ENCODE data around the gene LRP1B. TPM values are rescaled to one million over a fixed set of nuclear protein-coding genes. Genes with fewer than 3 reads are reported as not detected.

Gene LRP1B
- total and polyA plus RNA-seq, 2 donors (not counting 1 experiment from before 2014, with no cell fraction given) = not detected

GRCh38 chr2:141737492-141738255 lies 393.1 kb downstream of the LRP1B start:
- Histone ChIP-seq H3K79me2 (ENCODE audit: control insufficient read depth, insufficient read depth, low read length) (no peaks in the 10 kb centered on the region), H2AFZ (ENCODE audit: insufficient read depth, low read depth, low read length, poor library complexity, severe bottlenecking) (no peak overlapping the region), H4K20me1 (ENCODE audit: control insufficient read depth, insufficient read depth, low read length, poor library complexity, severe bottlenecking) (no peaks in the 10 kb centered on the region), H3K27me3 (replicated peaks in 1 of 4; ENCODE audit: control extremely low read depth in 1 of 4, control insufficient read depth in 3 of 4, insufficient read depth in 4 of 4, low read length in 3 of 4) (no peaks in the 10 kb centered on the region), H3K4me1 (ENCODE audit: control insufficient read depth in 2 of 2, insufficient read depth in 2 of 2, low read length in 2 of 2) (no peaks in the 10 kb centered on the region), H3K27ac (ENCODE audit: low read length in 2 of 2) (no peak overlapping the region), H3K9ac (ENCODE audit: low read length) (no peak overlapping the region), H3K36me3 (replicated peaks in 1 of 2; ENCODE audit: control extremely low read depth in 1 of 2, control insufficient read depth in 1 of 2, extremely low read depth in 1 of 2, insufficient read depth in 2 of 2, low read length in 1 of 2) (no peaks in the 10 kb centered on the region), H3K4me2 (replicated peaks; ENCODE audit: low read depth, low read length, poor library complexity, severe bottlenecking) (no peak overlapping the region), H3K4me3 (ENCODE audit: control extremely low read depth in 1 of 5, extremely low read depth in 1 of 5, insufficient read depth in 1 of 5, low read depth in 2 of 5, low read length in 4 of 5) (no peak overlapping the region), H3K9me3 (ENCODE audit: control extremely low read depth in 1 of 3, control insufficient read depth in 2 of 3, insufficient read depth in 1 of 3, low read length in 2 of 3) (no peaks in the 10 kb centered on the region)
- DNase-seq (no peak), ATAC-seq (ENCODE audit: low read depth) (no peak)
- Mint-ChIP-seq H3K4me3 (no peak overlapping the region), H3K27me3 (no peaks in the 10 kb centered on the region), H3K4me1 (no peaks in the 10 kb centered on the region), H3K9me3 (ENCODE audit: insufficient read depth) (no peaks in the 10 kb centered on the region), H3K27ac (no peak overlapping the region)
- no peak for TF ChIP-seq CTCF (IDR thresholded peaks at IDR 0.05)
- TF ChIP-seq EZH2 (IDR thresholded peaks at IDR 0.05; ENCODE audit: borderline replicate concordance, insufficient read depth, low read depth, low read length, poor library complexity, severe bottlenecking) = no peak
- CTCF ChIA-PET = no interaction called here
- WGBS (ENCODE audit: insufficient coverage) = no CpG with 5 or more reads among the region's 3 CpGs
- intact Hi-C loops (cut with micrococcal nuclease) = no loop called here
- POLR2A ChIA-PET = no interaction called here

- Mint-ChIP-seq H3K9me3 (ENCODE audit: insufficient read depth) (no peaks in the 10 kb centered on the region), H3K4me3 (no peak overlapping the region), H3K4me1 (no peaks in the 10 kb centered on the region), H3K27ac (no peak overlapping the region), H3K27me3 (no peaks in the 10 kb centered on the region)
- Histone ChIP-seq H3K9ac (ENCODE audit: low read length) (no peak overlapping the region), H3K36me3 (replicated peaks in 1 of 2; ENCODE audit: control extremely low read depth in 1 of 2, control insufficient read depth in 1 of 2, extremely low read depth in 1 of 2, insufficient read depth in 2 of 2, low read length in 1 of 2) (no peaks in the 10 kb centered on the region), H3K79me2 (ENCODE audit: control insufficient read depth, insufficient read depth, low read length) (no peaks in the 10 kb centered on the region), H3K4me1 (ENCODE audit: control insufficient read depth in 2 of 2, insufficient read depth in 2 of 2, low read length in 2 of 2) (no peaks in the 10 kb centered on the region), H4K20me1 (ENCODE audit: control insufficient read depth, insufficient read depth, low read length, poor library complexity, severe bottlenecking) (no peaks in the 10 kb centered on the region), H3K9me3 (ENCODE audit: control extremely low read depth in 1 of 3, control insufficient read depth in 2 of 3, insufficient read depth in 1 of 3, low read length in 2 of 3) (no peaks in the 10 kb centered on the region), H3K4me2 (replicated peaks; ENCODE audit: low read depth, low read length, poor library complexity, severe bottlenecking) (no peak overlapping the region), H3K4me3 (ENCODE audit: control extremely low read depth in 1 of 5, extremely low read depth in 1 of 5, insufficient read depth in 1 of 5, low read depth in 2 of 5, low read length in 4 of 5) (no peak overlapping the region), H2AFZ (ENCODE audit: insufficient read depth, low read depth, low read length, poor library complexity, severe bottlenecking) (no peak overlapping the region), H3K27me3 (replicated peaks in 1 of 4; ENCODE audit: control extremely low read depth in 1 of 4, control insufficient read depth in 3 of 4, insufficient read depth in 4 of 4, low read length in 3 of 4) (no peaks in the 10 kb centered on the region), H3K27ac (ENCODE audit: low read length in 2 of 2) (no peak overlapping the region)
- ATAC-seq (ENCODE audit: low read depth) (no peak), DNase-seq (no peak)
- intact Hi-C loops (cut with micrococcal nuclease) = no loop called here
- 96% methylated on average over 2 of the region's 2 CpGs for WGBS (ENCODE audit: insufficient coverage)
- TF ChIP-seq CTCF (IDR thresholded peaks at IDR 0.05) (no peak), EZH2 (IDR thresholded peaks at IDR 0.05; ENCODE audit: borderline replicate concordance, insufficient read depth, low read depth, low read length, poor library complexity, severe bottlenecking) (no peak)
- POLR2A ChIA-PET = no interaction called here
- CTCF ChIA-PET = no interaction called here
These were observed 394.4 kb downstream of the LRP1B start for GRCh38 chr2:141736466-141736865.
